ENCODE data around the gene CSNK2B.
A peak's percentile ranks its signal among the peaks of the same experiment; 100 is the strongest.

The CSNK2B gene

DNA sequence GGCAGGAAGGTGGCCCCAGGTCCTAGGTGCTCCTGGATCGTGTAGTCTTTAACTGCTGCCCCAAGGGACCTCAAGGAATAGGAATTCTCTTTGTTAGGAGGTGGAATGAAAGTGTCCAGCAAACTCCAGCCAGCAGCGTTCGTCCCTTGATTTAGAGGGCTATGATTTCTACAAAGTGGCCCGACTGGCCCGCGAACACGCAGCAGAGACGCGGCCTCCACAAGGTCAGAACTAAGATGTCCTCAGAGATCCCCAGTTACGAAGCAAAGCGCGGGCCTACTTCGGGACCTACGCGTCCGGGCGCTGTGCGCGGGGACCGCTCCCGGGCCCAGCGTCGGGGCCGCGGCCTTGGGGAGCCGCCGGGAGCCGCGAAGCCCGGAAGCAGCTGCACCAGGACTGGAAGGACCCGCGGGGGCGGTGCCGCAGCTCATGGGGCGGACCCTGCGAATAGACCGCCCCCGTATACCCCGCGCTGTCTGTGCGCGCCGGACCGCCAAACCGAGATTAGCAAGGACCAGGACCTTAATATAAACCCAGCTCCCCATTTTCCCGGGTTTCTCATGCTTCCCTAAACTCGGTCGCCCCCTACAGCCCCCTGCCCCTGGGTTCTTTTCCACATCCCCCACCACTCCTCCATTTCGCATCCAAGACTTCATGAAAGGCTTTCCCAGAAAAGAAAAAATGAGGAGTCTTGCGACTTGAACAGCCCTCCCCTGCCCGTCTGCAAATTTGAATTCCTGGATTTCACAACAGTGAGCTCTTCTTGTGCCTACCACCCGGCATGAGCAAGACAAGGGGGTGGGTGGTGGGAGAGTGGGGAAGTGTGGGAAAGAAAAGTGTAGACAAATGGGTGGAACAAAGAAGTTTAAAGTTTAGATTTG is 5.3 kb upstream of the CSNK2B start, which contains the start of gene C6orf47 (continued):
- peak; percentile 92 for TF ChIP-seq SP2 (tag by site-specific recombination; IDR thresholded peaks at IDR 0.05)
- TF ChIP-seq, protein P1, sequence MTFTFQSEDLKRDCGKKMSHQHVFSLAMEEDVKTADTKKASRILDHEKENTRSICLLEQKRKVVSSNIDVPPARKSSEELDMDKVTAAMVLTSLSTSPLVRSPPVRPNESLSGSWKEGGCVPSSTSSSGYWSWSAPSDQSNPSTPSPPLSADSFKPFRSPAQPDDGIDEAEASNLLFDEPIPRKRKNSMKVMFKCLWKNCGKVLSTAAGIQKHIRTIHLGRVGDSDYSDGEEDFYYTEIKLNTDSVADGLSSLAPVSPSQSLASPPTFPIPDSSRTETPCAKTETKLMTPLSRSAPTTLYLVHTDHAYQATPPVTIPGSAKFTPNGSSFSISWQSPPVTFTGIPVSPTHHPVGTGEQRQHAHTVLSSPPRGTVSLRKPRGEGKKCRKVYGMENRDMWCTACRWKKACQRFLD (tag by site-specific recombination; IDR thresholded peaks at IDR 0.05): no peak
- TF ChIP-seq ZNF530 (tag by site-specific recombination; IDR thresholded peaks at IDR 0.05; ENCODE audit: low read depth): no peak
- peak; percentile 82 for TF ChIP-seq KLF9 (tag by site-specific recombination; IDR thresholded peaks at IDR 0.05; ENCODE audit: low read depth)
- TF ChIP-seq ZNF239 (tag by site-specific recombination; IDR thresholded peaks at IDR 0.05): no peak
- TF ChIP-seq ZNF248 (tag by site-specific recombination; IDR thresholded peaks at IDR 0.05): no peak
- no peak for TF ChIP-seq ZNF112 (tag by site-specific recombination; IDR thresholded peaks at IDR 0.05)
- no peak for TF ChIP-seq YY1 (tag by site-specific recombination; IDR thresholded peaks at IDR 0.05)
- TF ChIP-seq ZBTB17 (tag by site-specific recombination; IDR thresholded peaks at IDR 0.05): peak; percentile 38; the same call in 1 of the 2 replicates
- no peak for TF ChIP-seq ZNF670 (tag by site-specific recombination; IDR thresholded peaks at IDR 0.05; ENCODE audit: low read depth)
- TF ChIP-seq ZNF610 (tag by site-specific recombination; IDR thresholded peaks at IDR 0.05; ENCODE audit: borderline replicate concordance): no peak
- TF ChIP-seq GLIS1 (tag by site-specific recombination; IDR thresholded peaks at IDR 0.05): no peak
- TF ChIP-seq BCL11B (tag by site-specific recombination; IDR thresholded peaks at IDR 0.05; ENCODE audit: low read depth): 0 out of 2 replicates have a peak, but pooled peaks have one; percentile 7
- TF ChIP-seq HOXC10 (CRISPR knock-in tag; IDR thresholded peaks at IDR 0.05): no peak
- TF ChIP-seq, protein P2, sequence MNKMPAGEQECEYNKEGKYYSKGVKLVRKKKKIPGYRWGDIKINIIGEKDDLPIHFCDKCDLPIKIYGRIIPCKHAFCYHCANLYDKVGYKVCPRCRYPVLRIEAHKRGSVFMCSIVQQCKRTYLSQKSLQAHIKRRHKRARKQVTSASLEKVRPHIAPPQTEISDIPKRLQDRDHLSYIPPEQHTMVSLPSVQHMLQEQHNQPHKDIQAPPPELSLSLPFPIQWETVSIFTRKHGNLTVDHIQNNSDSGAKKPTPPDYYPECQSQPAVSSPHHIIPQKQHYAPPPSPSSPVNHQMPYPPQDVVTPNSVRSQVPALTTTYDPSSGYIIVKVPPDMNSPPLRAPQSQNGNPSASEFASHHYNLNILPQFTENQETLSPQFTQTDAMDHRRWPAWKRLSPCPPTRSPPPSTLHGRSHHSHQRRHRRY (tag by site-specific recombination; IDR thresholded peaks at IDR 0.05): no peak
- TF ChIP-seq, protein P3, sequence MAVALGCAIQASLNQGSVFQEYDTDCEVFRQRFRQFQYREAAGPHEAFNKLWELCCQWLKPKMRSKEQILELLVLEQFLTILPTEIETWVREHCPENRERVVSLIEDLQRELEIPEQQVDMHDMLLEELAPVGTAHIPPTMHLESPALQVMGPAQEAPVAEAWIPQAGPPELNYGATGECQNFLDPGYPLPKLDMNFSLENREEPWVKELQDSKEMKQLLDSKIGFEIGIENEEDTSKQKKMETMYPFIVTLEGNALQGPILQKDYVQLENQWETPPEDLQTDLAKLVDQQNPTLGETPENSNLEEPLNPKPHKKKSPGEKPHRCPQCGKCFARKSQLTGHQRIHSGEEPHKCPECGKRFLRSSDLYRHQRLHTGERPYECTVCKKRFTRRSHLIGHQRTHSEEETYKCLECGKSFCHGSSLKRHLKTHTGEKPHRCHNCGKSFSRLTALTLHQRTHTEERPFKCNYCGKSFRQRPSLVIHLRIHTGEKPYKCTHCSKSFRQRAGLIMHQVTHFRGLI (tag by site-specific recombination; IDR thresholded peaks at IDR 0.05): no peak
- TF ChIP-seq ZNF169 (tag by site-specific recombination; IDR thresholded peaks at IDR 0.05): no peak
- TF ChIP-seq ZNF76 (tag by site-specific recombination; IDR thresholded peaks at IDR 0.05; ENCODE audit: borderline replicate concordance, low read depth): no peak; the same call in 1 of the 2 replicates
- peak; percentile 59 for TF ChIP-seq IKZF3 (tag by site-specific recombination; IDR thresholded peaks at IDR 0.05)
- TF ChIP-seq, protein P4, sequence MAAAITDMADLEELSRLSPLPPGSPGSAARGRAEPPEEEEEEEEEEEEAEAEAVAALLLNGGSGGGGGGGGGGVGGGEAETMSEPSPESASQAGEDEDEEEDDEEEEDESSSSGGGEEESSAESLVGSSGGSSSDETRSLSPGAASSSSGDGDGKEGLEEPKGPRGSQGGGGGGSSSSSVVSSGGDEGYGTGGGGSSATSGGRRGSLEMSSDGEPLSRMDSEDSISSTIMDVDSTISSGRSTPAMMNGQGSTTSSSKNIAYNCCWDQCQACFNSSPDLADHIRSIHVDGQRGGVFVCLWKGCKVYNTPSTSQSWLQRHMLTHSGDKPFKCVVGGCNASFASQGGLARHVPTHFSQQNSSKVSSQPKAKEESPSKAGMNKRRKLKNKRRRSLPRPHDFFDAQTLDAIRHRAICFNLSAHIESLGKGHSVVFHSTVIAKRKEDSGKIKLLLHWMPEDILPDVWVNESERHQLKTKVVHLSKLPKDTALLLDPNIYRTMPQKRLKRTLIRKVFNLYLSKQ (tag by site-specific recombination; IDR thresholded peaks at IDR 0.05; ENCODE audit: borderline replicate concordance): no peak
- TF ChIP-seq, protein P5, sequence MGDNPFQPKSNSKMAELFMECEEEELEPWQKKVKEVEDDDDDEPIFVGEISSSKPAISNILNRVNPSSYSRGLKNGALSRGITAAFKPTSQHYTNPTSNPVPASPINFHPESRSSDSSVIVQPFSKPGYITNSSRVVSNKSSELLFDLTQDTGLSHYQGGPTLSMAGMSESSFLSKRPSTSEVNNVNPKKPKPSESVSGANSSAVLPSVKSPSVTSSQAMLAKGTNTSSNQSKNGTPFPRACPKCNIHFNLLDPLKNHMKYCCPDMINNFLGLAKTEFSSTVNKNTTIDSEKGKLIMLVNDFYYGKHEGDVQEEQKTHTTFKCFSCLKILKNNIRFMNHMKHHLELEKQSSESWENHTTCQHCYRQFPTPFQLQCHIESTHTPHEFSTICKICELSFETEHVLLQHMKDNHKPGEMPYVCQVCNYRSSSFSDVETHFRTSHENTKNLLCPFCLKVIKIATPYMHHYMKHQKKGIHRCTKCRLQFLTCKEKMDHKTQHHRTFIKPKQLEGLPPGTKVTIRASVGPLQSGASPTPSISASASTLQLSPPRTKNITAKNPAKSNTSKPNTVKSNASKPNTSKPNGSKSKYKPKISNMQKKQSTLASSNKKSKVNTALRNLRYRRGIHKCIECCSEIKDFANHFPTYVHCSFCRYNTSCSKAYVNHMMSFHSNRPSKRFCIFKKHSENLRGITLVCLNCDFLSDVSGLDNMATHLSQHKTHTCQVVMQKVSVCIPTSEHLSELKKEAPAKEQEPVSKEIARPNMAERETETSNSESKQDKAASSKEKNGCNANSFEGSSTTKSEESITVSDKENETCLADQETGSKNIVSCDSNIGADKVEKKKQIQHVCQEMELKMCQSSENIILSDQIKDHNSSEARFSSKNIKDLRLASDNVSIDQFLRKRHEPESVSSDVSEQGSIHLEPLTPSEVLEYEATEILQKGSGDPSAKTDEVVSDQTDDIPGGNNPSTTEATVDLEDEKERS (tag by site-specific recombination; IDR thresholded peaks at IDR 0.05): no peak
- TF ChIP-seq ZNF223 (tag by site-specific recombination; IDR thresholded peaks at IDR 0.05): no peak
- TF ChIP-seq, protein P6, sequence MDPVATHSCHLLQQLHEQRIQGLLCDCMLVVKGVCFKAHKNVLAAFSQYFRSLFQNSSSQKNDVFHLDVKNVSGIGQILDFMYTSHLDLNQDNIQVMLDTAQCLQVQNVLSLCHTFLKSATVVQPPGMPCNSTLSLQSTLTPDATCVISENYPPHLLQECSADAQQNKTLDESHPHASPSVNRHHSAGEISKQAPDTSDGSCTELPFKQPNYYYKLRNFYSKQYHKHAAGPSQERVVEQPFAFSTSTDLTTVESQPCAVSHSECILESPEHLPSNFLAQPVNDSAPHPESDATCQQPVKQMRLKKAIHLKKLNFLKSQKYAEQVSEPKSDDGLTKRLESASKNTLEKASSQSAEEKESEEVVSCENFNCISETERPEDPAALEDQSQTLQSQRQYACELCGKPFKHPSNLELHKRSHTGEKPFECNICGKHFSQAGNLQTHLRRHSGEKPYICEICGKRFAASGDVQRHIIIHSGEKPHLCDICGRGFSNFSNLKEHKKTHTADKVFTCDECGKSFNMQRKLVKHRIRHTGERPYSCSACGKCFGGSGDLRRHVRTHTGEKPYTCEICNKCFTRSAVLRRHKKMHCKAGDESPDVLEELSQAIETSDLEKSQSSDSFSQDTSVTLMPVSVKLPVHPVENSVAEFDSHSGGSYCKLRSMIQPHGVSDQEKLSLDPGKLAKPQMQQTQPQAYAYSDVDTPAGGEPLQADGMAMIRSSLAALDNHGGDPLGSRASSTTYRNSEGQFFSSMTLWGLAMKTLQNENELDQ (tag by site-specific recombination; IDR thresholded peaks at IDR 0.05; ENCODE audit: low read depth): no peak
- TF ChIP-seq ZNF10 (tag by site-specific recombination; IDR thresholded peaks at IDR 0.05): 0 out of 2 replicates have a peak, but pooled peaks have one; percentile 31
- TF ChIP-seq, protein P7, sequence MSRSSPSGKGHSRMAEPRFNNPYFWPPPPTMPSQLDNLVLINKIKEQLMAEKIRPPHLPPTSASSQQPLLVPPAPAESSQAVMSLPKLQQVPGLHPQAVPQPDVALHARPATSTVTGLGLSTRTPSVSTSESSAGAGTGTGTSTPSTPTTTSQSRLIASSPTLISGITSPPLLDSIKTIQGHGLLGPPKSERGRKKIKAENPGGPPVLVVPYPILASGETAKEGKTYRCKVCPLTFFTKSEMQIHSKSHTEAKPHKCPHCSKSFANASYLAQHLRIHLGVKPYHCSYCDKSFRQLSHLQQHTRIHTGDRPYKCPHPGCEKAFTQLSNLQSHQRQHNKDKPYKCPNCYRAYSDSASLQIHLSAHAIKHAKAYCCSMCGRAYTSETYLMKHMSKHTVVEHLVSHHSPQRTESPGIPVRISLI (tag by site-specific recombination; IDR thresholded peaks at IDR 0.05): no peak
